ENCODE measurements around the gene SPDYE6. TPM values are rescaled to one million over a fixed set of nuclear protein-coding genes. Genes with fewer than 3 reads are reported as not detected.

Gene SPDYE6
- polyA plus RNA-seq, 3 donors: 0.12 to 0.29 TPM; not detected in 1

DNA sequence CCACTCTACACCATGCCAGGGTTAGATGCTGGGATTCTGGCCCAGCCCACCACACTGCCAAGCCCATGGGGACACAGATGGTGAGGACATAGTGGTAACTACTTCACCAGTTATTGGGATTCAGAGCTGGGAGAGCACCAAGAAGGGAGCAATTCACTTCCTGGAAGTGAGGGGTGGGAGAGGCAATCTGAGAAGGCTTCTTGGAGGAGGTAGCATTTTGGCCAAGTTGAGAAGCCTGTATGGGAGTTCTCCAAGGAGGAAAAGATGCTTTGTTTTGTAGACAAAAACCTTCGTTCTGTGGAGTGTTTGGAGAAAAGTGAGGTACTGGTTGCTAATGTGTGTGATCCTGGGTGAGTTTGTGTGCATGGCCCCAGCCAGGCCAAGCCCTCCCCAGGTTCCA, 36.1 kb upstream of the SPDYE6 start:
- Mint-ChIP-seq H3K27ac (no peak overlapping the region), H3K9me3 (no peaks in the 10 kb centered on the region), H3K4me3 (no peak overlapping the region), H3K36me3 (peaks cover 17 to 31% of the 10 kb centered on the region in 2 donors), H3K4me1 (peaks cover 14% of the 10 kb centered on the region), H3K27me3 (ENCODE audit: low read depth in 3 of 3) (peaks cover 0 to 2% (median 0%) of the 10 kb centered on the region in 3 donors)
- no peak overlapping the region for H3K4me3 ChIP-seq (replicated peaks in 1 of 3; ENCODE audit: low read depth in 2 of 3, low read length in 3 of 3)
- intact Hi-C loops (cut with micrococcal nuclease): loop anchor here in 1 of 2 donors (10.0 kb wide), 1 partner anchor 848 kb away; no protein-coding TSS in a partner anchor
- H4K20me1 ChIP-seq (ENCODE audit: insufficient read depth, low read length): peaks cover 6% of the 10 kb centered on the region
- H3K4me1 ChIP-seq (ENCODE audit: control insufficient read depth in 1 of 2, insufficient read depth in 2 of 2, low read length in 2 of 2): peaks cover 16% of the 10 kb centered on the region in 2 donors
- no peak overlapping the region for H3K9ac ChIP-seq (ENCODE audit: insufficient read depth, low read length, poor library complexity, severe bottlenecking)
- H3K79me2 ChIP-seq (ENCODE audit: insufficient read depth, low read length): peaks cover 11% of the 10 kb centered on the region
- WGBS (ENCODE audit: insufficient coverage): 100% methylated on average over 1 of the region's 1 CpG
- H2AFZ ChIP-seq (ENCODE audit: insufficient read depth, low read depth, low read length, poor library complexity, severe bottlenecking): no peak overlapping the region
- no peaks in the 10 kb centered on the region for H3K27me3 ChIP-seq (ENCODE audit: control insufficient read depth in 2 of 2, insufficient read depth in 2 of 2, low read length in 2 of 2)
- H3K36me3 ChIP-seq (replicated peaks in 1 of 2; ENCODE audit: control insufficient read depth in 1 of 2, insufficient read depth in 2 of 2, low read length in 2 of 2): peaks cover 7 to 22% of the 10 kb centered on the region in 2 donors
- DNase-seq: no peak
- no peak for TF ChIP-seq CTCF (IDR thresholded peaks at IDR 0.05)
- no peaks in the 10 kb centered on the region for H3K9me3 ChIP-seq (replicated peaks in 1 of 2; ENCODE audit: control insufficient read depth in 1 of 2, insufficient read depth in 1 of 2, low read length in 2 of 2)
- H3K4me2 ChIP-seq (replicated peaks; ENCODE audit: extremely low read depth, low read length, poor library complexity, severe bottlenecking): no peak overlapping the region
- H3K27ac ChIP-seq (ENCODE audit: low read depth in 1 of 2, low read length in 2 of 2): no peak overlapping the region

DNA sequence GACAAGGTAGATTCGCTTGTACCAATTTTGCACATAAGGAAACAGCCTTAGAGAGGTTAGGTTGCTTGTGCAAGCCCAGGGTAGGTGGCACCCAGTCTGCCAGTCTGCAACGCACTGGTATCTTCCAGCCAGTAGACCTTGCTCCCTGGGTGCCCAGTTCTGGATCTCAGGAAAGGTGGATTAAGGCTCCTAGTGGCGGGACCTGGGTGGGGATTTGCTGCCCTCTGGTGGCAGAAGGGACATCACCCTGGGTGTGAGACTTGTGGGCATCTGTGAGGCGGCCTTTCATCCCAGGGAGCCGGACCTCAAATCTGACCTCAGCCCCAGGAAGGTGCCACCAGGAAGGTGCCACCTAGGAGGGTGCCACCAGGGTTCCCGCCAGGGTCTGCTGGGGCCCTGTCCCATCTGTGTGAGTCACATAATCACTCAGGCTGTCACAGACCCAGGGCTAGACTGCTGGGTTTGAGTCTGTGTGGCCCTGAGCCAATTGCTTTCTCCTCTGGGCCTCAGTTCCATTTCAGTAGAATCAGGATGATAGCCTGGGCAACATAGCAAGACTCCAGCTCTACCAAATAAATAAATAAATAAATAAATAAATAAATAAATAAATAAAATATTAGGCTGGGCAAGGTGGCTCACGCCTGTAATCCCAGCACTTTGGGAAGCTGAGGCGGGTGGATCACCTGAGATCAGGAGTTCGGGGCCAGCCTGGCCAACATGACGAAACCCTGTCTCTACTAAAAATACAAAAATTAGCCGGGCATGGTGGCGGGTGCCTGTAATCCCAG, 34.6 kb upstream of the SPDYE6 start:
- Histone ChIP-seq H3K4me2 (replicated peaks; ENCODE audit: extremely low read depth, low read length, poor library complexity, severe bottlenecking) (no peak overlapping the region), H3K4me3 (replicated peaks in 1 of 3; ENCODE audit: low read depth in 2 of 3, low read length in 3 of 3) (no peak overlapping the region), H3K4me1 (ENCODE audit: control insufficient read depth in 1 of 2, insufficient read depth in 2 of 2, low read length in 2 of 2) (peaks cover 7% of the 10 kb centered on the region in 2 donors), H3K27ac (ENCODE audit: low read depth in 1 of 2, low read length in 2 of 2) (no peak overlapping the region), H3K36me3 (replicated peaks in 1 of 2; ENCODE audit: control insufficient read depth in 1 of 2, insufficient read depth in 2 of 2, low read length in 2 of 2) (peaks cover 7 to 33% of the 10 kb centered on the region in 2 donors), H3K9ac (ENCODE audit: insufficient read depth, low read length, poor library complexity, severe bottlenecking) (no peak overlapping the region), H3K27me3 (ENCODE audit: control insufficient read depth in 2 of 2, insufficient read depth in 2 of 2, low read length in 2 of 2) (no peaks in the 10 kb centered on the region), H4K20me1 (ENCODE audit: insufficient read depth, low read length) (peaks cover 6% of the 10 kb centered on the region), H3K79me2 (ENCODE audit: insufficient read depth, low read length) (no peaks in the 10 kb centered on the region), H3K9me3 (replicated peaks in 1 of 2; ENCODE audit: control insufficient read depth in 1 of 2, insufficient read depth in 1 of 2, low read length in 2 of 2) (no peaks in the 10 kb centered on the region), H2AFZ (ENCODE audit: insufficient read depth, low read depth, low read length, poor library complexity, severe bottlenecking) (no peak overlapping the region)
- Mint-ChIP-seq H3K9me3 (no peaks in the 10 kb centered on the region), H3K27me3 (ENCODE audit: low read depth in 3 of 3) (peaks cover 0 to 4% (median 0%) of the 10 kb centered on the region in 3 donors), H3K27ac (no peak overlapping the region), H3K36me3 (peaks cover 26 to 42% of the 10 kb centered on the region in 2 donors), H3K4me1 (peaks cover 6% of the 10 kb centered on the region), H3K4me3 (no peak overlapping the region)
- intact Hi-C loops (cut with micrococcal nuclease): loop anchor here (1.0 to 10.0 kb wide), 3 partner anchors 112 to 846 kb away; no protein-coding TSS in a partner anchor
- DNase-seq: peak; percentile 60 to 71 (median 68)
- peak; percentile 92 for TF ChIP-seq CTCF (IDR thresholded peaks at IDR 0.05)
- 69% methylated on average over 6 of the region's 12 CpGs for WGBS (ENCODE audit: insufficient coverage)
